A549 (cell line): Measurements from ENCODE around the gene SAP25.

Experiments used
- HOXB5 ChIP-seq: fragments of 250-450 bp; sonication (Bioruptor Pico); IDR thresholded peaks from 2 replicates; pipeline ENCODE4 v1.5.0; 2020; ENCODE audit warnings: mild to moderate bottlenecking, moderate library complexity
- POLR2A ChIP-seq: IDR thresholded peaks from 2 replicates; pipeline ENCODE4 v1.6.1; 2012; ENCODE audit warnings: mild to moderate bottlenecking, low read length
- RCOR1 ChIP-seq: fragments of 150-350 bp; IDR thresholded peaks from 2 replicates; pipeline ENCODE4 v1.6.1; 2014; ENCODE audit warnings: antibody characterized with exemption, low read length, low read depth
- RNF2 ChIP-seq: fragments of 200-600 bp; sonication (generic); IDR thresholded peaks from 2 replicates; pipeline ENCODE4 v1.6.1; 2016; ENCODE audit warnings: low read depth, mild to moderate bottlenecking, antibody characterized with exemption, moderate library complexity, borderline replicate concordance
- TF ChIP-seq, protein P1 (sequence below): IDR thresholded peaks from 2 replicates; pipeline ENCODE4 v1.6.1; 2012; ENCODE audit warnings: low read depth, borderline replicate concordance

DNA sequence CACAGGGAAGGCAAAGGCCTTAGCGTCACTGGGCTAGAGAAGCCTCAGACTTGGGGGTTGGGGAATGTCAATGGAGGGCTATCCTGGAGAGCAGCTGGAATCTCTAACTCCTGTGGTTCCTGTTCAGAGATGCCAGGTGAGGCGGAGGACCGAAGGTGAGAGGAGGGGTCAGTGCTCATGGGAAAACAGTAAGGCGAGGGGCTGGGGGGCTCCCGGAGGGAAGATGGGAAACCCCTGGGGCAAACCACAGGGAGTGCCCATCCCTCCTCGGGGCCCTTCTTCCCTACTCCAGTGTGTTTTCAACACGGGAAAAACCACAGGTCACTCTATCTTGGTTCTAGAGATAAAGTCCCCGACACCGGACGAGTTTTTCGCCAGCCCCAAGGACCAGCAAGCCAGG lies 8.9 kb upstream of the SAP25 start:
- TF ChIP-seq POLR2A = no peak
- no peak for TF ChIP-seq HOXB5
- TF ChIP-seq, protein P1, sequence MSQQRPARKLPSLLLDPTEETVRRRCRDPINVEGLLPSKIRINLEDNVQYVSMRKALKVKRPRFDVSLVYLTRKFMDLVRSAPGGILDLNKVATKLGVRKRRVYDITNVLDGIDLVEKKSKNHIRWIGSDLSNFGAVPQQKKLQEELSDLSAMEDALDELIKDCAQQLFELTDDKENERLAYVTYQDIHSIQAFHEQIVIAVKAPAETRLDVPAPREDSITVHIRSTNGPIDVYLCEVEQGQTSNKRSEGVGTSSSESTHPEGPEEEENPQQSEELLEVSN = no peak
- TF ChIP-seq RCOR1 = no peak
- no peak for TF ChIP-seq RNF2
